Thyroid gland (tissue), 4 donors: ENCODE measurements around the gene MAML3.

Experiments
- CTCF ChIP-seq, 6 experiments: fragments of 200-600 bp in 3 of 6; fragments of 450-650 bp in 3 of 6; sonication (generic) in 3 of 6; IDR thresholded peaks; one replicate each; pipeline ENCODE4 v1.5.1; 2016 to 2019; ENCODE audit warnings: antibody characterized with exemption in 6 of 6, mild to moderate bottlenecking in 2 of 6, inconsistent platforms in 1 of 6, moderate library complexity in 1 of 6
- POLR2A ChIP-seq, 2 donors: fragments of 450-650 bp; IDR thresholded peaks; one replicate each; pipeline ENCODE4 v1.6.1; 2017; ENCODE audit warnings: antibody characterized with exemption in 2 of 2, mild to moderate bottlenecking in 2 of 2, moderate library complexity in 1 of 2

- TF ChIP-seq POLR2A (IDR thresholded peaks at IDR 0.05) (no peak), CTCF (IDR thresholded peaks at IDR 0.05) (no peak)
These were observed 175.3 kb downstream of the MAML3 start for GRCh38 chr4:139978692-139979091.
